Measurements from ENCODE around the gene HOXA5.

DNA sequence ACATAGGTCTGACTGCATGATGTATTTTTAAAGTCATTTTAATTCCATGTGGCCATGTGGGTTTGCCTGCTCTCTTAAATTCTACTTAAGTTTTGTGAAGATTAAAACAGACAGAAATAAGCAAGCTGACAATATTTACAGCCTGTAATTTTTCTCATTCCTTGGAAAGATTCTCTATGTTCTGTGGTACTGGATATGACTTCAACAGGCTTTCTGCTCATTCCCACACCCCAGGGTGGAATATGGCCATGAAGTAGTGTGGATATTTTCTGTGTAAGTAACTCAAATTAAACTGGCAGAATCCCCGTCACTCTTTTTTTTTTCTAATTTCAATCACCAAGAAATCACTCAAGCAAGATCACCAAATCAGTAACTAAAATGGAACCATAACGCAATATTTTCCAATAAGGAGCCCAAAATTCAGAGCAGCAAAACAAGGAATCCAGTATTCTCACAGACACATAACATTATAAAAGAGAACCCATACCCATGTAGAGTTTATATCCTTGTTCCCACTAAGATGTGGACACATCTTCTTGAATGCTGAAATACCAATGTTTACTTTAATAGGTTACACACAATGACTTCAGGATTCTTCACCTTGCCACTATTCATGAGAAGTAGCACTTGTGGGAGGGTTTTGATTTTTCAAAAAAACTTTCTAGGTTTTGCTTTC lies 5.7 kb downstream of the HOXA5 start:
- TF ChIP-seq POLR2A (IDR thresholded peaks at IDR 0.05; ENCODE audit: low read length) (no peak), GATA1 (IDR thresholded peaks at IDR 0.05; ENCODE audit: low read depth, low read length) (no peak)

Data from erythroblast (primary cell).